Mucosa of rectum (tissue), 2 donors: ENCODE results near the gene ZNF575.

ENCODE experiments used
- H3K27ac ChIP-seq, 2 donors: one replicate each; pipeline ENCODE4 v1.7.0; 2013; ENCODE audit warnings: inconsistent platforms in 2 of 2, low read depth in 2 of 2, low read length in 2 of 2
- H3K27me3 ChIP-seq, 2 donors: one replicate each; pipeline ENCODE4 v1.7.0; 2013; ENCODE audit warnings: low read length in 2 of 2; ENCODE audit not compliant: control insufficient read depth in 2 of 2, insufficient read depth in 2 of 2
- H3K36me3 ChIP-seq, 2 donors: one replicate each; pipeline ENCODE4 v1.7.0; 2013; ENCODE audit warnings: low read length in 2 of 2; ENCODE audit not compliant: control insufficient read depth in 2 of 2, insufficient read depth in 2 of 2
- H3K4me1 ChIP-seq, 2 donors: one replicate each; pipeline ENCODE4 v1.7.0; 2013; ENCODE audit warnings: low read length in 2 of 2, mild to moderate bottlenecking in 1 of 2; ENCODE audit not compliant: control insufficient read depth in 2 of 2, insufficient read depth in 2 of 2
- H3K4me3 ChIP-seq, 2 donors: one replicate each; pipeline ENCODE4 v1.7.0; 2013; ENCODE audit warnings: low read length in 2 of 2
- H3K9ac ChIP-seq, 2 donors: one replicate each; pipeline ENCODE4 v1.7.0; 2013; ENCODE audit warnings: low read length in 2 of 2, low read depth in 1 of 2, mild to moderate bottlenecking in 1 of 2
- H3K9me3 ChIP-seq, 2 donors: one replicate each; pipeline ENCODE4 v1.7.0; 2013; ENCODE audit warnings: low read length in 2 of 2; ENCODE audit not compliant: control insufficient read depth in 2 of 2
- donor health status: healthy.
- donor health status: Normal muscosa, but diverticular disease.

ZNF575 gene, protein sequence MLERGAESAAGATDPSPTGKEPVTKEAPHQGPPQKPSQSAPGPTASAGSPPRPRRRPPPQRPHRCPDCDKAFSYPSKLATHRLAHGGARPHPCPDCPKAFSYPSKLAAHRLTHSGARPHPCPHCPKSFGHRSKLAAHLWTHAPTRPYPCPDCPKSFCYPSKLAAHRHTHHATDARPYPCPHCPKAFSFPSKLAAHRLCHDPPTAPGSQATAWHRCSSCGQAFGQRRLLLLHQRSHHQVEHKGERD

DNA sequence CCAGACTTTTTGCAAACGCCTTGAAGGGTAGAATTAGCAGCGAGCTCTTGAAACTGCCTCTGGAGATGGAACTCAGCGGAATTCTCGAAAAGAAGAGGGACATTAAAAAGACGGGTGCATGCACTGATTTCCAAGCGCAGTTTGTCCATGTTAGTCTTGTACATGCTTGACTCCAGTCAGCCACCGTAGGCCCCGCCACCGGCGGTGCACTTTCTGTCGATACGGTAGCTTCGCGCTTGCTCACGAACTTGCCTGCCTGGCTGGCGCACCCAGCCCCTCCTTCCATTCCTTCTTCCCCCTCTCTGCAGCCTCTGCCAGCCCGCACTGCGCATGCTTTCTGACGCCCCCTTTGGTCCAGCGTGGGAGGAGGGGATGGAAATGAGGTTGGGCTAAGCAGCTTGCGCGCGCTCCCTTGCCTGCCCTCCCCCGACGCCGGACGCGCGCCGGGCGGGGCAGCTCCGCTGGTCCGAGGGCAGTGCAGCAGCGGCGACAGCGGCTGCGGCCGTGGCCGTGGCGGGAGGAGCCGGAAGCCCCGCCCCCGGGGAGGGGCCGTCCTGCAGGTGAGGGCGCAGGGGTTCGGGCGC, at the start of gene ZNF575:
ZNF575 (plus strand) TSS at position 227 of the 584 bp plus-strand sequence. CDS start 1,235 bp downstream, outside the sequence.
- Histone ChIP-seq H3K4me1 (peaks cover 18 to 26% of the 10 kb centered on the region in 2 donors), H3K27me3 (no peaks in the 10 kb centered on the region), H3K9me3 (no peaks in the 10 kb centered on the region), H3K36me3 (peaks cover 0 to 4% of the 10 kb centered on the region in 2 donors), H3K27ac (peak within 1 kb of the TSS; percentile 93 to 94), H3K9ac (peak within 1 kb of the TSS; percentile 77 to 83), H3K4me3 (peak within 1 kb of the TSS; percentile 91 to 94)

GRCh38 chr19:43483281-43483680, 49.7 kb upstream of the ZNF575 start:
- H3K27ac ChIP-seq: no peak overlapping the region
- H3K36me3 ChIP-seq: peaks cover 5 to 14% of the 10 kb centered on the region in 2 donors

GRCh38 chr19:43485951-43486350, 47.0 kb upstream of the ZNF575 start:
- Histone ChIP-seq H3K27me3 (no peaks in the 10 kb centered on the region), H3K36me3 (peaks cover 8 to 9% of the 10 kb centered on the region in 2 donors), H3K4me1 (no peaks in the 10 kb centered on the region), H3K9me3 (no peaks in the 10 kb centered on the region), H3K27ac (no peak overlapping the region), H3K9ac (no peak overlapping the region), H3K4me3 (no peak overlapping the region)

More at GRCh38 chr19:43483281-43483680, 49.7 kb upstream of the ZNF575 start:
- no peaks in the 10 kb centered on the region for H3K9me3 ChIP-seq
- no peak overlapping the region for H3K4me3 ChIP-seq
- H3K27me3 ChIP-seq: no peaks in the 10 kb centered on the region
- no peak overlapping the region for H3K9ac ChIP-seq
- H3K4me1 ChIP-seq: no peaks in the 10 kb centered on the region

DNA sequence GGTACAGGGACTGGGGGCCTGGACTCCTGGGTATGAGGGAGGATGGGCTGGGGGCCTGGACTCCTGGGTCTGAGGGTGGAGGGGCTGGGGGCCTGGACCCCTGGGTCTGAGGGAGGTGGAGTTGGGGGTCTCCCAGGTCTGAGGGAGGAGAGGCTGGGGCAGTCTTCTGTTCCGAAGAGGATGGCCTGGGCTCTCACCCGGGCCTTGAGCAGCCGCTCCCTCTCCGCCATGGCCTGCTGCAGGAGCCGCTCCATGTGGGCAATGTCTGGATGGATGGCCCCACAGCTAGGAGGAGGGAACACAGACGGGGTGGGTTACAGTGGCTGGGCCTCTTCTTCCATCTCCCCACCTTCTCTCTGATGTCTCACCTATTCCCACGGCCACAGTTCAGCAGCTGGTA, 46.6 kb upstream of the ZNF575 start:
- H3K9ac ChIP-seq: no peak overlapping the region
- no peak overlapping the region for H3K4me3 ChIP-seq
- H3K36me3 ChIP-seq: peaks cover 9 to 10% of the 10 kb centered on the region in 2 donors
- no peaks in the 10 kb centered on the region for H3K27me3 ChIP-seq
- H3K9me3 ChIP-seq: no peaks in the 10 kb centered on the region
- H3K27ac ChIP-seq: no peak overlapping the region
- no peaks in the 10 kb centered on the region for H3K4me1 ChIP-seq

- H3K27ac ChIP-seq: no peak overlapping the region
- H3K9me3 ChIP-seq: no peaks in the 10 kb centered on the region
- H3K27me3 ChIP-seq: no peaks in the 10 kb centered on the region
- no peak overlapping the region for H3K4me3 ChIP-seq
- no peaks in the 10 kb centered on the region for H3K4me1 ChIP-seq
- H3K9ac ChIP-seq: no peak overlapping the region
- H3K36me3 ChIP-seq: peaks cover 6 to 10% of the 10 kb centered on the region in 2 donors
Observed at GRCh38 chr19:43488179-43488578, 44.8 kb upstream of the ZNF575 start.

- peaks cover 6 to 10% of the 10 kb centered on the region in 2 donors for H3K36me3 ChIP-seq
Observed at GRCh38 chr19:43489310-43489709, 43.7 kb upstream of the ZNF575 start.

GRCh38 chr19:43489979-43490599, 42.9 kb upstream of the ZNF575 start:
- Histone ChIP-seq H3K36me3 (peaks cover 5 to 13% of the 10 kb centered on the region in 2 donors), H3K9me3 (no peaks in the 10 kb centered on the region), H3K4me3 (no peak overlapping the region), H3K9ac (no peak overlapping the region), H3K4me1 (no peaks in the 10 kb centered on the region), H3K27ac (no peak overlapping the region), H3K27me3 (no peaks in the 10 kb centered on the region)

More at GRCh38 chr19:43489310-43489709, 43.7 kb upstream of the ZNF575 start:
- no peaks in the 10 kb centered on the region for H3K27me3 ChIP-seq
- no peak overlapping the region for H3K4me3 ChIP-seq
- no peak overlapping the region for H3K9ac ChIP-seq
- H3K9me3 ChIP-seq: no peaks in the 10 kb centered on the region
- no peak overlapping the region for H3K27ac ChIP-seq
- H3K4me1 ChIP-seq: no peaks in the 10 kb centered on the region

GRCh38 chr19:43490759-43491158, 42.2 kb upstream of the ZNF575 start:
- H3K27ac ChIP-seq: no peak overlapping the region
- no peaks in the 10 kb centered on the region for H3K27me3 ChIP-seq
- H3K4me3 ChIP-seq: no peak overlapping the region
- H3K9me3 ChIP-seq: no peaks in the 10 kb centered on the region
- H3K4me1 ChIP-seq: no peaks in the 10 kb centered on the region
- peaks cover 5 to 13% of the 10 kb centered on the region in 2 donors for H3K36me3 ChIP-seq
- no peak overlapping the region for H3K9ac ChIP-seq

DNA sequence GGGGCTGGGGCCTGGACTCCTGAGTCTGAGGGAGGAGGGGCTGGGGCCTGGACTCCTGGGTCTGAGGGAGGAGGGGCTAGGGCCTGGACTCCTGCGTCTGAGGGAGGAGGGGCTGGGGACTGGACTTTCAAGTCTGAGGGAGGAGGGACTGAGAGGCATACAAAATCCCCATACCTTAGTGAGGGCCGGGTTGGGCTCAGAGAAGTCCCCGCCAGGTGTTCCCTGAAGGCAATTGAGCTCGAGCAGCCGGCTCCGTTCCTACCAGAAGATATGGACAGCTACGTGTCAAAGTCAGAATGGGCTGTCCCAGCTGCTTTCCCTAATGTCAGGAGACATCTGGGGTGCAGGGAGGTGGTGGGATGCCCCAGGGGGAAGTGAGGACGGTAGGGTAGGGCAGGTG, 37.9 kb upstream of the ZNF575 start:
- Histone ChIP-seq H3K9me3 (no peaks in the 10 kb centered on the region), H3K4me1 (peaks cover 2 to 7% of the 10 kb centered on the region in 2 donors), H3K4me3 (no peak overlapping the region), H3K36me3 (peaks cover 19 to 30% of the 10 kb centered on the region in 2 donors), H3K27ac (no peak overlapping the region), H3K27me3 (no peaks in the 10 kb centered on the region), H3K9ac (no peak overlapping the region)

DNA sequence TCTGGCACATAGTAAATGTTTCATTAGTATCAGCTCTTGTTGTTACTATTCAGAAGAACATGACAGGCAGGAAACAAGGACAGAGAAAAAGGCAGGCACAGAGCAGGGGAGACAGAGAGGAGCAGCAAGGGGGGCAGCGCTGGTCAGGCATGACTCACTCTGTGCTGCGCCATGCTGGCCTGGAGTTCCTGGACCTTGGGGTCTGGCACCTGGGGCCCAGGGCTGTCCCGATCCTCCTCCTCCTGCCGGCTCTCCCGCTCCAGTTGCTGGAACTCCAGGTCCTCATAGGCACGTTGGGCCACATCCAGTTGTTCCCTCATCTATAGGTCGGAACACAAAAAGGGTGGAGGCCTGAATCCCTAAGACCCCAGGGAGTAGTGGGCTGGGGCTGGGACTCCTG, 36.0 kb upstream of the ZNF575 start:
- no peaks in the 10 kb centered on the region for H3K27me3 ChIP-seq
- peaks cover 2 to 7% of the 10 kb centered on the region in 2 donors for H3K4me1 ChIP-seq
- no peak overlapping the region for H3K27ac ChIP-seq
- H3K36me3 ChIP-seq: peaks cover 9 to 34% of the 10 kb centered on the region in 2 donors
- no peak overlapping the region for H3K9ac ChIP-seq
- H3K9me3 ChIP-seq: no peaks in the 10 kb centered on the region
- H3K4me3 ChIP-seq: no peak overlapping the region
